ENCODE results near the gene CKAP5.

Gene CKAP5

GRCh38 chr11:46738887-46739286 is 107.2 kb downstream of the CKAP5 start:
- DNase-seq: no peak
- Mint-ChIP-seq H3K4me3 (no peak overlapping the region), H3K27ac (peak overlapping the region; percentile 52)

GRCh38 chr11:46737699-46738098 is 108.4 kb downstream of the CKAP5 start:
- Mint-ChIP-seq H3K36me3 (ENCODE audit: low read depth) (peaks cover 31% of the 10 kb centered on the region), H3K27ac (no peak overlapping the region), H3K27me3 (ENCODE audit: low read depth, poor library complexity) (peaks cover 3% of the 10 kb centered on the region), H3K9me3 (no peaks in the 10 kb centered on the region), H3K4me3 (no peak overlapping the region), H3K4me1 (no peaks in the 10 kb centered on the region)
- TF ChIP-seq CTCF (IDR thresholded peaks at IDR 0.05): no peak
- DNase-seq: no peak

More at GRCh38 chr11:46738887-46739286, 107.2 kb downstream of the CKAP5 start:
- Mint-ChIP-seq H3K27me3 (ENCODE audit: low read depth, poor library complexity) (peaks cover 3% of the 10 kb centered on the region), H3K4me1 (no peaks in the 10 kb centered on the region), H3K36me3 (ENCODE audit: low read depth) (peaks cover 43% of the 10 kb centered on the region), H3K9me3 (no peaks in the 10 kb centered on the region)
- TF ChIP-seq CTCF (IDR thresholded peaks at IDR 0.05): no peak

GRCh38 chr11:46736615-46737014 is 109.5 kb downstream of the CKAP5 start:
- Mint-ChIP-seq H3K27ac (no peak overlapping the region), H3K4me3 (no peak overlapping the region)

GRCh38 chr11:46736146-46736545 is 109.9 kb downstream of the CKAP5 start:
- H3K4me1 Mint-ChIP-seq: no peaks in the 10 kb centered on the region
- no peak overlapping the region for H3K4me3 Mint-ChIP-seq
- peaks cover 15% of the 10 kb centered on the region for H3K36me3 Mint-ChIP-seq (ENCODE audit: low read depth)
- TF ChIP-seq CTCF (IDR thresholded peaks at IDR 0.05): no peak
- H3K9me3 Mint-ChIP-seq: no peaks in the 10 kb centered on the region
- DNase-seq: no peak
- H3K27me3 Mint-ChIP-seq (ENCODE audit: low read depth, poor library complexity): peaks cover 3% of the 10 kb centered on the region
- no peak overlapping the region for H3K27ac Mint-ChIP-seq

More at GRCh38 chr11:46736615-46737014, 109.5 kb downstream of the CKAP5 start:
- TF ChIP-seq CTCF (IDR thresholded peaks at IDR 0.05): no peak
- H3K9me3 Mint-ChIP-seq: no peaks in the 10 kb centered on the region
- H3K27me3 Mint-ChIP-seq (ENCODE audit: low read depth, poor library complexity): peaks cover 3% of the 10 kb centered on the region
- no peak for DNase-seq
- no peaks in the 10 kb centered on the region for H3K4me1 Mint-ChIP-seq
- H3K36me3 Mint-ChIP-seq (ENCODE audit: low read depth): peaks cover 20% of the 10 kb centered on the region

GRCh38 chr11:46733234-46733633 is 112.8 kb downstream of the CKAP5 start:
- no peak for TF ChIP-seq CTCF (IDR thresholded peaks at IDR 0.05)
- no peak overlapping the region for H3K27ac Mint-ChIP-seq
- no peaks in the 10 kb centered on the region for H3K36me3 Mint-ChIP-seq (ENCODE audit: low read depth)
- DNase-seq: no peak
- H3K4me1 Mint-ChIP-seq: no peaks in the 10 kb centered on the region
- no peaks in the 10 kb centered on the region for H3K27me3 Mint-ChIP-seq (ENCODE audit: low read depth, poor library complexity)
- no peaks in the 10 kb centered on the region for H3K9me3 Mint-ChIP-seq
- H3K4me3 Mint-ChIP-seq: no peak overlapping the region

- H3K4me3 Mint-ChIP-seq: no peak overlapping the region
- no peak for DNase-seq
- no peaks in the 10 kb centered on the region for H3K27me3 Mint-ChIP-seq (ENCODE audit: low read depth, poor library complexity)
- H3K4me1 Mint-ChIP-seq: no peaks in the 10 kb centered on the region
- TF ChIP-seq CTCF (IDR thresholded peaks at IDR 0.05): no peak
- H3K9me3 Mint-ChIP-seq: no peaks in the 10 kb centered on the region
- H3K36me3 Mint-ChIP-seq (ENCODE audit: low read depth): no peaks in the 10 kb centered on the region
- no peak overlapping the region for H3K27ac Mint-ChIP-seq
Observed at GRCh38 chr11:46731545-46731944, 114.5 kb downstream of the CKAP5 start.

Measured in nephron progenitor cell (in vitro differentiated cells).